Naive thymus-derived CD4-positive, alpha-beta T cell (primary cell): ENCODE results near the gene HYAL4. TPM values are rescaled to one million over a fixed set of nuclear protein-coding genes. Genes with fewer than 3 reads are reported as not detected.
A peak's percentile ranks its signal among the peaks of the same experiment; 100 is the strongest.
"Not testable (repeated sequence)": the region's sequence is repeated elsewhere in the genome, so short reads cannot be mapped to it uniquely, and the experiment has no call there.

Experiments used
- ATAC-seq: fragments of 150-1000 bp; cut with Tn5 transposase; 2 replicates; pipeline ENCODE4 v1.10.0; 2021; ENCODE audit warnings: mild to moderate bottlenecking, moderate library complexity
- CTCF ChIA-PET: fragments of 350-600 bp; sonication (Branson Sonifier 250); formaldehyde crosslinking; loops from one replicate; lab custom pipeline; 2021; ENCODE audit warnings: antibody characterized with exemption; lab: Charles Lee
- POLR2A ChIA-PET: fragments of 350-600 bp; sonication (Branson Sonifier 250); formaldehyde crosslinking; loops from one replicate; lab custom pipeline; 2021; ENCODE audit warnings: antibody characterized with exemption, inconsistent platforms; lab: Charles Lee
- DNase-seq, 9 donors: peaks; one replicate each; pipeline versions ENCODE4 v3.0.0 to v3.0.0-alpha.2; 2020 to 2022; ENCODE audit warnings: mixed read lengths in 1 of 9
- H3K27ac ChIP-seq: one replicate; pipeline ENCODE4 v1.7.0; 2013; ENCODE audit warnings: mild to moderate bottlenecking, low read depth, low read length, moderate library complexity
- H3K27me3 ChIP-seq, 2 donors: one replicate each; pipeline ENCODE4 v1.7.0; 2013; ENCODE audit warnings: low read length in 2 of 2, mild to moderate bottlenecking in 2 of 2, moderate library complexity in 2 of 2; ENCODE audit not compliant: control insufficient read depth in 2 of 2, insufficient read depth in 2 of 2
- H3K36me3 ChIP-seq, 3 experiments: 1 replicate in 2 of 3; 2 replicates in 1 of 3; pipeline ENCODE4 v1.7.0; 2013; ENCODE audit warnings: low read length in 3 of 3, mild to moderate bottlenecking in 3 of 3, moderate library complexity in 1 of 3; ENCODE audit not compliant: insufficient read depth in 3 of 3, control insufficient read depth in 2 of 3
- H3K4me1 ChIP-seq, 2 donors: one replicate each; pipeline ENCODE4 v1.7.0; 2013; ENCODE audit warnings: low read length in 2 of 2, mild to moderate bottlenecking in 2 of 2, moderate library complexity in 1 of 2; ENCODE audit not compliant: control insufficient read depth in 2 of 2, insufficient read depth in 2 of 2
- H3K4me3 ChIP-seq: 2 replicates; pipeline ENCODE4 v1.7.0; 2013; ENCODE audit warnings: mild to moderate bottlenecking, low read length
- H3K9me3 ChIP-seq, 3 experiments: 1 replicate in 2 of 3; 2 replicates in 1 of 3; pipeline ENCODE4 v1.7.0; 2013; ENCODE audit warnings: low read length in 3 of 3; ENCODE audit not compliant: control insufficient read depth in 2 of 3
- H3K27ac Mint-ChIP-seq, 9 donors: one replicate each; pipeline ENCODE4 v1.8.0; 2020 to 2022; ENCODE audit warnings: mixed read lengths in 9 of 9, mild to moderate bottlenecking in 8 of 9, moderate library complexity in 5 of 9, inconsistent platforms in 2 of 9
- H3K27me3 Mint-ChIP-seq, 5 donors: one replicate each; pipeline ENCODE4 v1.8.0; 2021 to 2022; ENCODE audit warnings: mixed read lengths in 5 of 5, mild to moderate bottlenecking in 1 of 5
- H3K36me3 Mint-ChIP-seq, 5 donors: one replicate each; pipeline ENCODE4 v1.8.0; 2020 to 2022; ENCODE audit warnings: mixed read lengths in 5 of 5, mild to moderate bottlenecking in 3 of 5, inconsistent platforms in 1 of 5
- H3K4me1 Mint-ChIP-seq, 7 donors: one replicate each; pipeline ENCODE4 v1.8.0; 2020 to 2022; ENCODE audit warnings: mixed read lengths in 7 of 7, mild to moderate bottlenecking in 3 of 7, inconsistent platforms in 1 of 7
- H3K4me3 Mint-ChIP-seq, 10 donors: one replicate each; pipeline ENCODE4 v1.8.0; 2020 to 2022; ENCODE audit warnings: mild to moderate bottlenecking in 10 of 10, mixed read lengths in 10 of 10, moderate library complexity in 6 of 10, inconsistent platforms in 2 of 10
- H3K9me3 Mint-ChIP-seq, 11 donors: one replicate each; pipeline ENCODE4 v1.8.0; 2020 to 2022; ENCODE audit warnings: mixed read lengths in 11 of 11, mild to moderate bottlenecking in 4 of 11, inconsistent platforms in 1 of 11, moderate library complexity in 1 of 11
- intact Hi-C, 2 donors: fragments of 100-400 bp; cut with micrococcal nuclease; formaldehyde crosslinking; loops; one replicate each; pipeline ENCODE4 v1.15.1; 2023
- polyA plus RNA-seq, 2 donors: library from polyadenylated mRNA; unstranded; fragments of 300-500 nt; fragmentation: Illumina TruSeq; gene quantifications; one replicate each; pipeline ENCODE4 v1.2.3, GENCODE V29; 2021
- total RNA-seq, 6 experiments: library from RNA in 5 of 6; stranded (reverse) in 5 of 6; gene quantifications; 1 replicate in 5 of 6; 2 replicates in 1 of 6; pipeline ENCODE4 v1.2.3 and lab custom pipeline; 2021 to 2026

HYAL4 gene
- total and polyA plus RNA-seq, 7 experiments from 2014 or later = 0.19 TPM; not detected in 6

DNA sequence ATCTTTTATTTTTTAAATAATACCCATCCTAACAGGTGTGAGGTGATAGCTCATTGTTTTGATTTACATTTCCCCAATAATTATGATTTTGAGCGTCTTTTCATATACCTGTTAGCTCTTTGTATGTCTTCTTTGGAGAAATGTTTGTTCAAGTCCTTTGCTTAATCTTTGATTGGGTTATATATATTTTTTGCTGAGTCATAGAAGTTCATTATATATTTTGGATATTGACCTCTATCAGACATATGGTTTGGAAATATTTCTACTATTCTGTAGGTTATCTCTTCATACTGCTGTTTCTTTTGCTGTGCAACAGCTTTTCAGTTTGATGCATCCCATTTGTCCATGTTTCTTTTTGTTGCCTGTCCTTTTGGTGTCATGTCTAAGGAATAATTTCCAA is 23.6 kb upstream of the HYAL4 start:
- H3K27me3 ChIP-seq = no peaks in the 10 kb centered on the region
- intact Hi-C loops = loop anchor here in 1 of 2 donors (5.0 kb wide), 1 partner anchor 74 kb away; the partner anchor contains the start of gene WASL
- POLR2A ChIA-PET = no interaction called here
- Mint-ChIP-seq H3K4me3 (no peak overlapping the region), H3K36me3 (no peaks in the 10 kb centered on the region), H3K9me3 (peaks cover 0 to 4% (median 0%) of the 10 kb centered on the region in 11 donors), H3K27me3 (peaks cover 0 to 12% (median 3%) of the 10 kb centered on the region in 5 donors), H3K4me1 (peaks cover 9 to 15% (median 13%) of the 10 kb centered on the region in 7 donors), H3K27ac (no peak overlapping the region)
- peaks cover 0 to 10% of the 10 kb centered on the region in 2 donors for H3K4me1 ChIP-seq
- ATAC-seq = no peak
- no peak for DNase-seq
- H3K36me3 ChIP-seq = no peaks in the 10 kb centered on the region
- CTCF ChIA-PET = no interaction called here
- no peak overlapping the region for H3K4me3 ChIP-seq
- H3K27ac ChIP-seq = no peak overlapping the region
- no peaks in the 10 kb centered on the region for H3K9me3 ChIP-seq

DNA sequence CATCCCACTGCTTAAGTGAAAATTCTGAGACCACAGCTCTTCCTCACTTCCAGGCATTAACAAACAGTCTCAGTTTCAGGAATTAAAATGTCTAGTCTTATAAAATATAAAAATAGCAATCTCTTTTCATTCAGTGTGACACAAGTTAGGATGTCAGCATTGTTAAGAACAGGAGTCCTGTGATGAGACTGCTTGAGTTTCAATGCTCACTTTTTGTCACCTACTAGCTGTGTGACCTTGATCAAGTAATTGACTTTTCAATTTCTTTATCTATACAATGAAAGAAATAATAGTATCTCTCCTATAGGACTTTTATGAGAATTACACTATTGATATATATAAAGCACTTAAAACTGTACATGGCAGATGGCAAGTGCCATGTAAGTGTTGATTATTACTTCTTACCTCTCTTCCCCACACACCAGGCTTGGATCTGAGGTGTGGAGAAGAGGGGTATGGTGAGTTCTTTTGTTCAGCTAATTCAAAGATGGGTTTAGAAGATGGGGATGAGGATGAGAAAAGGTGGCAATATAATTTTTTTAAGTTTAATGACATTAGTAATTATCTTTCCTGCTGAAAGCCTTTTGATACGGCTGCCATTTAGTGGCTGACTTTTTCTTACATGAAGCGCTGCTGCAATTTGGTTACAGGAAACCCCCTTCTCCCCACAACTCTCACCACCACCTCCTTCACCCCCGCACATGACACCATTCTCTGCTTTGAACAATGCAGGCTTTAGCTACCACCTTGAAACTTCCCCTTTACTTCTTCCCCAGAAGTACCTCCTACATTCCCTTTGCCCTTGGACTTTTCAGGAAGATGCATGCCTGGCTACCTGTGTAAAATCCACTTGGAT is 20.8 kb upstream of the HYAL4 start:
- H3K36me3 ChIP-seq = no peaks in the 10 kb centered on the region
- H3K27me3 Mint-ChIP-seq = peaks cover 0 to 12% (median 6%) of the 10 kb centered on the region in 5 donors
- H3K9me3 ChIP-seq = no peaks in the 10 kb centered on the region
- POLR2A ChIA-PET = no interaction called here
- no peaks in the 10 kb centered on the region for H3K36me3 Mint-ChIP-seq
- peak in 8 of 9 donors; percentile 2 to 63 (median 18) for DNase-seq
- intact Hi-C loops = loop anchor here in 1 of 2 donors (5.0 kb wide), 1 partner anchor 77 kb away; the partner anchor contains the start of gene WASL
- H3K4me1 ChIP-seq = peaks cover 0 to 10% of the 10 kb centered on the region in 2 donors
- CTCF ChIA-PET = interaction anchor here (0.5 kb wide), 1 partner anchor 18 kb away, joined by 4 read pairs; no protein-coding TSS in a partner anchor
- H3K4me3 Mint-ChIP-seq = peak overlapping the region in 8 of 10 donors; percentile 8 to 58 (median 45)
- peak; percentile 67 for ATAC-seq
- H3K4me1 Mint-ChIP-seq = peaks cover 9 to 15% (median 13%) of the 10 kb centered on the region in 7 donors
- H3K4me3 ChIP-seq = no peak overlapping the region
- H3K27ac ChIP-seq = no peak overlapping the region
- H3K27ac Mint-ChIP-seq = no peak overlapping the region
- H3K9me3 Mint-ChIP-seq = peaks cover 0 to 5% (median 0%) of the 10 kb centered on the region in 11 donors
- H3K27me3 ChIP-seq = no peaks in the 10 kb centered on the region

DNA sequence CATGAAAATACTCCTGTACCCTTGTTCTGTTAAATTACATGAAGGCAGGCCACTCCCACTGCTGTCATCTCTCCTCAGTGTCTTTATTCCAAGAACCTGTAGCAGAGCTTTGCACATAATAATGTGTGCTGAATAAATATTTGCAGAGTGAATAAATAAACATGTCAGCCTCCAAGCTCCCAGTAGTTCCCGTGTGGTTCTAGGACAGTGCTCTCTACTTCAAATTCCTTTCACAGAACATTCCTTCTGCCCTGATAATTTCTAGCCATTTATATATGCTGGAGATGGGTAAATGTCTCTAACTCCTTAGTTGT is 20.3 kb upstream of the HYAL4 start:
- H3K27ac ChIP-seq = no peak overlapping the region
- Mint-ChIP-seq H3K36me3 (no peaks in the 10 kb centered on the region), H3K4me3 (peak overlapping the region in 8 of 10 donors; percentile 8 to 58 (median 45)), H3K27me3 (peaks cover 0 to 12% (median 6%) of the 10 kb centered on the region in 5 donors), H3K9me3 (peaks cover 0 to 5% (median 0%) of the 10 kb centered on the region in 11 donors), H3K4me1 (peaks cover 9 to 15% (median 13%) of the 10 kb centered on the region in 7 donors), H3K27ac (no peak overlapping the region)
- no peak overlapping the region for H3K4me3 ChIP-seq
- ChIA-PET CTCF (no interaction called here), POLR2A (no interaction called here)
- H3K36me3 ChIP-seq = no peaks in the 10 kb centered on the region
- ATAC-seq (no peak), DNase-seq (no peak)
- H3K4me1 ChIP-seq = peaks cover 0 to 10% of the 10 kb centered on the region in 2 donors
- H3K9me3 ChIP-seq = no peaks in the 10 kb centered on the region
- no peaks in the 10 kb centered on the region for H3K27me3 ChIP-seq
- intact Hi-C loops = loop anchor here in 1 of 2 donors (5.0 kb wide), 1 partner anchor 77 kb away; the partner anchor contains the start of gene WASL

DNA sequence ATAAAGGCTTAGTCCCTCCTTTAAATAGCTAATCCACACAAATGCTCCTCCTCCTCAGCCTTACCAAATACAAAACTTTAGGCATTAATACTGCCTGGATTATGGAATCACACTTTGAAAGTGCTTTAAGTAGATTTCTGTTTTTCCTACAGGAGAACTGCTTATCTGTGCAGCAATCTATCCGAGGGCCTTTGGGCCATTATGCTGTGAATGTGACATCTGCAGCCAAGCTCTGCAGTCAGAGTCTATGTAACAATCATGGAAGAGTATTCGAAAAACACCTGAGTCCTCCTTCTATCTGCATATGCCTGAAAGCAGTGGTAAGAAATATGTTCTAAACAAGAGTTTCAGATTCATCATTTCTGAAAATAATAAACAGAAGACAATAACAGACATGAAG is 16.2 kb upstream of the HYAL4 start:
- ChIA-PET POLR2A (no interaction called here), CTCF (no interaction called here)
- Mint-ChIP-seq H3K4me3 (no peak overlapping the region), H3K9me3 (peaks cover 0 to 6% (median 0%) of the 10 kb centered on the region in 11 donors), H3K27me3 (peaks cover 0 to 17% (median 9%) of the 10 kb centered on the region in 5 donors), H3K27ac (no peak overlapping the region), H3K4me1 (peaks cover 9 to 15% (median 13%) of the 10 kb centered on the region in 7 donors), H3K36me3 (no peaks in the 10 kb centered on the region)
- H3K9me3 ChIP-seq = no peaks in the 10 kb centered on the region
- ATAC-seq (no peak), DNase-seq (no peak)
- no peaks in the 10 kb centered on the region for H3K36me3 ChIP-seq
- no peak overlapping the region for H3K27ac ChIP-seq
- no peaks in the 10 kb centered on the region for H3K27me3 ChIP-seq
- intact Hi-C loops = no loop called here
- peaks cover 0 to 10% of the 10 kb centered on the region in 2 donors for H3K4me1 ChIP-seq
- no peak overlapping the region for H3K4me3 ChIP-seq

DNA sequence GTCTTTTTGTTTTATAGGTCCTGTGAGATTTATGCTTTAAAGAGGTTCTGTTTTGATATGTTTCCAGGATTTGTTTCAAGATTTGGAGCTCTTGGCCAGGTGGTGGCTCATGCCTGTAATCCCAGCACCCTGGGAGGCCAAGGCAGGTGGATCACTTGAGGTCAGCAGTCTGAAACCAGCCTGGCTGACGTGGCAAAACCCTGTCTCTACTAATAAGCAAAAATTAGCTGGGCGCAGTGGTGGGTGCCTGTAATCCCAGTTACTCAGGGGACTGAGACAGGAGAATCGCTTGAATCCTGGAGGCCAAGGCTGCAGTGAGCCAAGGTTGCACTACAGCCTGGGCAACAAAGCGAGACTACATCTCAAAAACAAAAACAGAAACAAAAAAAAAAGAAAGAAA is 8.3 kb upstream of the HYAL4 start:
- Mint-ChIP-seq H3K27me3 (peaks cover 8 to 27% (median 18%) of the 10 kb centered on the region in 5 donors), H3K27ac (no peak overlapping the region), H3K9me3 (peaks cover 0 to 14% (median 4%) of the 10 kb centered on the region in 11 donors), H3K4me3 (no peak overlapping the region), H3K4me1 (no peaks in the 10 kb centered on the region), H3K36me3 (no peaks in the 10 kb centered on the region)
- H3K36me3 ChIP-seq = no peaks in the 10 kb centered on the region
- no peaks in the 10 kb centered on the region for H3K4me1 ChIP-seq
- intact Hi-C loops = no loop called here
- H3K9me3 ChIP-seq = no peaks in the 10 kb centered on the region
- H3K4me3 ChIP-seq = no peak overlapping the region
- POLR2A ChIA-PET = no interaction called here
- H3K27me3 ChIP-seq = no peaks in the 10 kb centered on the region
- ATAC-seq (no peak), DNase-seq (no peak)
- H3K27ac ChIP-seq = no peak overlapping the region
- CTCF ChIA-PET = no interaction called here

DNA sequence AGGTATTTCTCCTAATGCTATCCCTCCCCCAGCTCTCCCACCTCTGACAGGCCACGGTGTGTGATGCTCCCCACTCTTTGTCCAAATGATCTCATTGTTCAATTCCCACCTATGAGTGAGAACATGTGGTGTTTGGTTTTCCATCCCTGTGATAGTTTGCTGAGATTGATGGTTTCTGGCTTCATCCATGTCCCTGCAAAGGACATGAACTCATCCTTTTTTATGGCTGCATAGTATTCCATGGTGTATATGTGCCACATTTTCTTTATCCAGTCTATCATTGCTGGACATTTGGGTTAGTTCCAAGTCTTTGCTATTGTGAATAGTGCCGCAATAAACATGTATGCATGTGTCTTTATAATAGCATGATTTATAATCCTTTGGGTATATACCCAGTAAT is 5.9 kb upstream of the HYAL4 start:
- CTCF ChIA-PET, DNase-seq, H3K4me1 Mint-ChIP-seq, H3K36me3 Mint-ChIP-seq, H3K36me3 ChIP-seq, ATAC-seq, H3K27ac ChIP-seq, H3K27me3 ChIP-seq, H3K9me3 ChIP-seq, H3K4me3 ChIP-seq, POLR2A ChIA-PET, intact Hi-C loops, H3K4me1 ChIP-seq, H3K27ac Mint-ChIP-seq, H3K4me3 Mint-ChIP-seq: not testable (repeated sequence)
- Mint-ChIP-seq H3K9me3 (peaks cover 0 to 13% (median 6%) of the 10 kb centered on the region in 11 donors), H3K27me3 (peaks cover 9 to 35% (median 22%) of the 10 kb centered on the region in 5 donors)
